Measurements from ENCODE around the gene SLC25A41. TPM values are rescaled to one million over a fixed set of nuclear protein-coding genes. Genes with fewer than 3 reads are reported as not detected.

The SLC25A41 gene
- total and polyA plus RNA-seq, 2 experiments from 2014 or later, result not detected

DNA sequence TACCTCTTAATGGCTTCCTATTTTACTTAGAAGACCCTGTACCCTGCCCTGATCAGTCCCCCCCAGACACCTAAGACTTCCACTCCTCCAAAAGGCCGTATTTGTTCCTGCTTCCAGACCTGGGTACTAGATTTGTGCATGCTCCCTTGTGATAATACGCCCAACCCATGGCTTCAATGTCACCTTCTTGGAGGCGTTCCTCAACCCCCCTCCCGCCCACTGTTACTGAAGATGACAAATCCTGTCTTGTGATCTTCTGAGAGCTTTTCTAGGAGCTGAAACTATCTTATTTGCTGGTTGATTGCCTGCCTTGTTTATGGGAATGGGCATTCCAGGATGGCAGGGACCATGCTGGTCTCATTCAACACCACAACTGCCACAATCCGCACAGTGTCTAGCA is 16.6 kb upstream of the SLC25A41 start:
- TF ChIP-seq EZH2phosphoT487 (IDR thresholded peaks at IDR 0.05; ENCODE audit: insufficient read depth, low read depth), result no peak
- no peak for TF ChIP-seq EZH2 (IDR thresholded peaks at IDR 0.05; ENCODE audit: insufficient read depth, poor library complexity, severe bottlenecking)
- 86 to 89% methylated on average over 5 of the region's 5 CpGs for WGBS, 2 experiments (ENCODE audit: low coverage in 1 of 2, low lambda C conversion rate in 2 of 2, missing lambda C conversion rate in 2 of 2)

DNA sequence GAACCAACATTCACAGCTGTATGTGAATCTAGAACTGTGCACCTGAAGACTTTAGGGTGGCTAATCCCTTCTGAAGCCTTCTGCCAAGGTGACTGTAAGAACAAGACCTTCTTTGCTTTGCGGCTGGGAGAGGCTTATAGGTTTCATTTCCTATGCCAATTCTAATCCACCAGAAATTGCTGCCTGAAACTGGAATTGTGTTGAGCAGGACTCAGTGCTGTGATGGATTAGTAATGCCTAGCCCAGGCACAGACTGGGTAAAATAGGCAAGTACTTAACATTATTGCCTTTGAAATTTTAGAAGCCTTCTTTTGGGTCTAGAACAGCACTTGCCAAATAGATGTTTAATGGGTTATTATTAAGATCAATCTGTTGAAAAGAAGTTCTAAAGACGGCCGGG is 14.5 kb upstream of the SLC25A41 start:
- Histone ChIP-seq H3K79me2 (ENCODE audit: insufficient read depth) (no peaks in the 10 kb centered on the region), H3K4me2 (ENCODE audit: unreplicated experiment) (no peak overlapping the region), H3K36me3 (ENCODE audit: low read depth) (no peaks in the 10 kb centered on the region), H4K20me1 (ENCODE audit: insufficient read depth) (no peaks in the 10 kb centered on the region), H2AFZ (no peak overlapping the region), H3K9me2 (ENCODE audit: insufficient read depth) (no peaks in the 10 kb centered on the region), H3K9me3 (ENCODE audit: low read depth) (no peaks in the 10 kb centered on the region), H3F3A (ENCODE audit: insufficient read depth) (no peaks in the 10 kb centered on the region), H3K27ac (no peak overlapping the region), H3K27me3 (replicated peaks; ENCODE audit: insufficient read depth) (no peaks in the 10 kb centered on the region), H3K9ac (no peak overlapping the region), H3K4me1 (ENCODE audit: insufficient read depth) (no peaks in the 10 kb centered on the region), H3K4me3 (no peak overlapping the region)
- no peak for DNase-seq
- in situ Hi-C loops (cut with MboI), result no loop called here
- 77 to 80% methylated on average over 3 of the region's 3 CpGs for WGBS, 2 experiments (ENCODE audit: low coverage in 1 of 2, low lambda C conversion rate in 2 of 2, missing lambda C conversion rate in 2 of 2)
- no peak for TF ChIP-seq EZH2 (IDR thresholded peaks at IDR 0.05; ENCODE audit: insufficient read depth, poor library complexity, severe bottlenecking)

More for the DNA sequence above, 16.6 kb upstream of the SLC25A41 start:
- Histone ChIP-seq H3K79me2 (ENCODE audit: insufficient read depth) (no peaks in the 10 kb centered on the region), H3K36me3 (ENCODE audit: low read depth) (no peaks in the 10 kb centered on the region), H3K9me2 (ENCODE audit: insufficient read depth) (no peaks in the 10 kb centered on the region), H3K27me3 (replicated peaks; ENCODE audit: insufficient read depth) (no peaks in the 10 kb centered on the region), H3K4me3 (no peak overlapping the region), H3K4me1 (ENCODE audit: insufficient read depth) (no peaks in the 10 kb centered on the region), H3K4me2 (ENCODE audit: unreplicated experiment) (no peak overlapping the region), H3K9ac (no peak overlapping the region), H3F3A (ENCODE audit: insufficient read depth) (no peaks in the 10 kb centered on the region), H2AFZ (no peak overlapping the region), H3K27ac (no peak overlapping the region), H4K20me1 (ENCODE audit: insufficient read depth) (no peaks in the 10 kb centered on the region), H3K9me3 (ENCODE audit: low read depth) (no peaks in the 10 kb centered on the region)
- in situ Hi-C loops (cut with MboI), result no loop called here
- DNase-seq, result no peak

DNA sequence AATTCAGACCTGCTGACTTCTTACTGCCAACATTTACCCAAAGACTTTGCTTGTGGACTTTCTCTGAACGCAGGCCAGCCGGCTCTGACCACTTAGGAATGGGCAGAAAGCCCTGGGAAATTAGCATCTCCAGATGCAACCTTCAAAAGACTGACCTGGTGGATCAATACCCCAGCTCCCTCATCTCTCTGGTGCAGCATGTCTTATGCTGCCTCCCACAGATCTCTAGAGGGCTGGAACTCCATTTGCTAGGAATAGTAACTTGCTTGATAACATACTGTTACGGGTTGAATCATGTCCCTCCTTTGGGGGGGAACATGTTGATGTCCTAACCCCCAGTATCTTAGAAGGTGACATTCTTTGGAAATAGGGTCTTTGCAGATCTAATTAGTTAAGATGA is 12.9 kb upstream of the SLC25A41 start:
- DNase-seq, result no peak
- H3K9me2 ChIP-seq (ENCODE audit: insufficient read depth), result no peaks in the 10 kb centered on the region

DNA sequence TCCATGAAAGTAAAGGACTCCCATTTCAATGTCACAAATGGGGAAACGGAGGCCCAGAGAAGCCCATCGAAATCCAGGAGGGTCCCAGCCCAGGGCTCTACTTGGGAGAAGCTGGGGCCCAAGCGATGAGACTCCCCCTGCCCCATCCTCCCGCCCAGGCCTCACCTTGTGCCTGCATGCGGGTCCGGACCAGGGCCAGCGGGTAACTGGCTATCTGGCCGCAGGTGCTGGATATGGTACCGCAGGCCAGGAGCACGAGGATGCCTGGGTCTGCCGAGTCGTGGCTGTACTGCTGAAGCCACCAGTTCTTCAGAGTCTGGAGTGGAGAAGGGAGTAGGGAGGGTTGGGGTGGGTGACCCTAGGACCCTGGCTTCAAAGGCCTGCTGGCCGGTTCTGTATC is 10.4 kb upstream of the SLC25A41 start:
- Histone ChIP-seq H3K27ac (no peak overlapping the region), H3K27me3 (replicated peaks; ENCODE audit: insufficient read depth) (no peaks in the 10 kb centered on the region), H2AFZ (no peak overlapping the region), H3K9ac (no peak overlapping the region), H3K4me2 (ENCODE audit: unreplicated experiment) (no peak overlapping the region), H3K4me3 (no peak overlapping the region), H3K36me3 (ENCODE audit: low read depth) (no peaks in the 10 kb centered on the region), H3K4me1 (ENCODE audit: insufficient read depth) (no peaks in the 10 kb centered on the region), H4K20me1 (ENCODE audit: insufficient read depth) (no peaks in the 10 kb centered on the region), H3F3A (ENCODE audit: insufficient read depth) (no peaks in the 10 kb centered on the region), H3K79me2 (ENCODE audit: insufficient read depth) (no peaks in the 10 kb centered on the region), H3K9me3 (ENCODE audit: low read depth) (no peaks in the 10 kb centered on the region), H3K9me2 (ENCODE audit: insufficient read depth) (no peaks in the 10 kb centered on the region)
- no peak for TF ChIP-seq EZH2phosphoT487 (IDR thresholded peaks at IDR 0.05; ENCODE audit: insufficient read depth, low read depth)
- TF ChIP-seq EZH2 (IDR thresholded peaks at IDR 0.05; ENCODE audit: insufficient read depth, poor library complexity, severe bottlenecking), result no peak
- in situ Hi-C loops (cut with MboI), result no loop called here
- DNase-seq, result no peak
- WGBS, 2 experiments (ENCODE audit: low coverage in 1 of 2, low lambda C conversion rate in 2 of 2, missing lambda C conversion rate in 2 of 2), result 87 to 88% methylated on average over 13 of the region's 13 CpGs

More for the DNA sequence above, 12.9 kb upstream of the SLC25A41 start:
- H3K9me3 ChIP-seq (ENCODE audit: low read depth), result no peaks in the 10 kb centered on the region
- TF ChIP-seq EZH2phosphoT487 (IDR thresholded peaks at IDR 0.05; ENCODE audit: insufficient read depth, low read depth) (no peak), EZH2 (IDR thresholded peaks at IDR 0.05; ENCODE audit: insufficient read depth, poor library complexity, severe bottlenecking) (no peak)
- no peak overlapping the region for H3K9ac ChIP-seq
- no peak overlapping the region for H3K4me2 ChIP-seq (ENCODE audit: unreplicated experiment)
- no peaks in the 10 kb centered on the region for H3K79me2 ChIP-seq (ENCODE audit: insufficient read depth)
- H3K27me3 ChIP-seq (replicated peaks; ENCODE audit: insufficient read depth), result no peaks in the 10 kb centered on the region
- no peak overlapping the region for H3K4me3 ChIP-seq
- no peaks in the 10 kb centered on the region for H3F3A ChIP-seq (ENCODE audit: insufficient read depth)
- WGBS, 2 experiments (ENCODE audit: low coverage in 1 of 2, low lambda C conversion rate in 2 of 2, missing lambda C conversion rate in 2 of 2), result 81 to 91% methylated on average over 3 of the region's 3 CpGs
- in situ Hi-C loops (cut with MboI), result no loop called here
- no peaks in the 10 kb centered on the region for H4K20me1 ChIP-seq (ENCODE audit: insufficient read depth)
- H3K27ac ChIP-seq, result no peak overlapping the region
- H2AFZ ChIP-seq, result no peak overlapping the region
- no peaks in the 10 kb centered on the region for H3K4me1 ChIP-seq (ENCODE audit: insufficient read depth)
- no peaks in the 10 kb centered on the region for H3K36me3 ChIP-seq (ENCODE audit: low read depth)

DNA sequence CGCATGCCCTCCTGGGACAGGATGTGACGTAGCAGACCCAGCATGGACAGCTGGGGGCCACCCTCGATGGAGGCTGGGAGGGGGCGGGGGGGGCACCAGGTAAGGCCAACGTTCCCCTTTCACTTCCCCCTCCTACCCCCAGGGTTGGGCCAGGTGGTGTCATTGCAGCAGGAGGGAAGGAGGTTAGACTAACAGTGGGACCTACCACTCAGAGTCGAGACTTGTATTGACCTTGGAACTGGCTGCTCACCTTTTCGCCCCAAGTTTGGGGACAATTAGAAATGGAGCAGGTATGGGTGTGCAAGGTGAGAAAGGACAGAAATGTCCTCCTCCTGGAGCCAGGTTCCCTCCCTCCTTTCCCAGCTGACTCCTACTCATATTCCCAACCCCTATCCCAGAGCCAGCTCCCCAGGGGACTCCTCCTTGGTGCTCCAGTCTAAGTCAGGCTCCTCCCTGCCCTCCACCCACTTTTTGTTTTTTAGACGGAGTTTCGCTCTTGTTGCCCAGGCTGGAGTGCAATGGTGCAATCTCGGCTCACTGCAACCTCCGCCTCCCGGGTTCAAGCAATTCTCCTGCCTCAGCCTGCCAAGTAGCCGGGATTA is 8.6 kb upstream of the SLC25A41 start:
- Histone ChIP-seq H3K9me3 (ENCODE audit: low read depth) (no peaks in the 10 kb centered on the region), H3K79me2 (ENCODE audit: insufficient read depth) (no peaks in the 10 kb centered on the region), H4K20me1 (ENCODE audit: insufficient read depth) (no peaks in the 10 kb centered on the region), H3K9ac (no peak overlapping the region), H3K9me2 (ENCODE audit: insufficient read depth) (no peaks in the 10 kb centered on the region), H3K36me3 (ENCODE audit: low read depth) (no peaks in the 10 kb centered on the region), H3K4me2 (ENCODE audit: unreplicated experiment) (no peak overlapping the region), H3F3A (ENCODE audit: insufficient read depth) (no peaks in the 10 kb centered on the region), H3K27ac (no peak overlapping the region), H3K27me3 (replicated peaks; ENCODE audit: insufficient read depth) (no peaks in the 10 kb centered on the region), H3K4me3 (no peak overlapping the region), H3K4me1 (ENCODE audit: insufficient read depth) (no peaks in the 10 kb centered on the region), H2AFZ (no peak overlapping the region)
- TF ChIP-seq EZH2 (IDR thresholded peaks at IDR 0.05; ENCODE audit: insufficient read depth, poor library complexity, severe bottlenecking), result no peak
- TF ChIP-seq EZH2phosphoT487 (IDR thresholded peaks at IDR 0.05; ENCODE audit: insufficient read depth, low read depth), result no peak
- DNase-seq, result no peak
- 74 to 86% methylated on average over 11 to 13 of the region's 13 CpGs for WGBS, 2 experiments (ENCODE audit: low coverage in 1 of 2, low lambda C conversion rate in 2 of 2, missing lambda C conversion rate in 2 of 2)
- in situ Hi-C loops (cut with MboI), result no loop called here
